Epithelial cell of proximal tubule (primary cell): ENCODE data around the gene HDAC4. TPM values are rescaled to one million over a fixed set of nuclear protein-coding genes. Genes with fewer than 3 reads are reported as not detected.

Experiments
- DNase-seq: peaks from one replicate; pipeline ENCODE4 v3.0.0-alpha.2; 2011; ENCODE audit warnings: low read depth
- H3K4me3 ChIP-seq: 2 replicates; pipeline ENCODE4 v1.5.1; 2011; ENCODE audit warnings: low read depth, mild to moderate bottlenecking, low read length
- total RNA-seq: library from RNA; depleted of rRNA; stranded (reverse); fragments of >200 nt; gene quantifications from 2 replicates; pipeline ENCODE4 v1.2.3, GENCODE V29; 2015
- TF ChIP-seq, protein P1 (sequence below): conservative IDR thresholded peaks from 2 replicates; pipeline ENCODE4 v1.5.1; 2012; ENCODE audit warnings: low read depth, mild to moderate bottlenecking, low read length

HDAC4 gene
- total RNA-seq, 1 donor from 2014 or later, result 23.2 TPM

DNA sequence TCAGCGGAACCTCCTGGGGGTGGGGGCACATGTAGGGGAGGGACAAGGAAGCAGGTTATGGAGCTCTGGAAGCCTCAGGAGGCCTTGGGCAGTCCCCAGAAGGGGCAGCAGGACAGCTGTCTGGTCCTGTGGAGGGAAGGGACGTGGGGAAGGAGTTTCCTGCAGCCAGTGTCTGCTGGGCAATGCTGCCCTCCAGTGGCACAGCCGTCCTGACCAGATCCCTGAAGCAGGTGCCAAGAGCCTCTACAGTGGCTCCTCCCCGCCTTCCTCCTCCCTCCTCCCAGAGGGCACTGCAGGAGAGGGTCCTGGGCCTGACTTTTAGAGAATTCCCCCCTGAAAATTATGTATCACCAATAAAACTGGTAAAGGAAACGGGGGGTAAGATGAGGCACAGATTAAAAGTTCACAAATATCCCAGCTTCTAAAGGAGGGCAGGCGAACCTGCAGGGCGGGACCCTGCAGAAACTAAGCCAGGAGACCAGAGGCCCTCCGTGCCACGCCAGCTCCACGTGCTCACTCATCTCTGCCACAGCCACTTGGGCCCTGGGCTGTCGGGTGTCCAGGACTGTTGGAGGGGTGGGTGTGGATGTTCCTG, 294.4 kb downstream of the HDAC4 start:
- TF ChIP-seq, protein P1, sequence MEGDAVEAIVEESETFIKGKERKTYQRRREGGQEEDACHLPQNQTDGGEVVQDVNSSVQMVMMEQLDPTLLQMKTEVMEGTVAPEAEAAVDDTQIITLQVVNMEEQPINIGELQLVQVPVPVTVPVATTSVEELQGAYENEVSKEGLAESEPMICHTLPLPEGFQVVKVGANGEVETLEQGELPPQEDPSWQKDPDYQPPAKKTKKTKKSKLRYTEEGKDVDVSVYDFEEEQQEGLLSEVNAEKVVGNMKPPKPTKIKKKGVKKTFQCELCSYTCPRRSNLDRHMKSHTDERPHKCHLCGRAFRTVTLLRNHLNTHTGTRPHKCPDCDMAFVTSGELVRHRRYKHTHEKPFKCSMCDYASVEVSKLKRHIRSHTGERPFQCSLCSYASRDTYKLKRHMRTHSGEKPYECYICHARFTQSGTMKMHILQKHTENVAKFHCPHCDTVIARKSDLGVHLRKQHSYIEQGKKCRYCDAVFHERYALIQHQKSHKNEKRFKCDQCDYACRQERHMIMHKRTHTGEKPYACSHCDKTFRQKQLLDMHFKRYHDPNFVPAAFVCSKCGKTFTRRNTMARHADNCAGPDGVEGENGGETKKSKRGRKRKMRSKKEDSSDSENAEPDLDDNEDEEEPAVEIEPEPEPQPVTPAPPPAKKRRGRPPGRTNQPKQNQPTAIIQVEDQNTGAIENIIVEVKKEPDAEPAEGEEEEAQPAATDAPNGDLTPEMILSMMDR, result peak; percentile 72
- no peak for DNase-seq
- H3K4me3 ChIP-seq, result no peak overlapping the region

DNA sequence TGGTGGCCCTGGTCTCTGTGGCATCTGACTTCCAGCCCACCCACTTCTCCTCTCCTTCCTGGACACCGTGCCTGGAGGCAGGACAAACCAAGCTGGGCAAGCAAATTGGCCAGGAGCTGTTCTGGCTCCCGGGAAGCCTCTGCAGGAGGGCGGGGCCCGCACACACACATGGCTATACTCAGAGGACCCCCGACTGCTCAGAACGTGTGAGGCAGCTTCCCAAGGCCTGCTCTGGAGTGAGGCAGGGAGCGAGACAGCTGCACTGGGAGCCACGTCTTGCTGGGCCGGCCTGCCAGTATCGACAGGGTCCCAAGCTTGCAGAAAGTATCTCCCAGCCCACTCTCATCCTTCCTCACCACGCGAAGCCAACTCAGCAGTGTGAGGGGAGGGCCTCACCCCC, 295.6 kb downstream of the HDAC4 start:
- TF ChIP-seq, protein P1, result no peak
- no peak for DNase-seq

DNA sequence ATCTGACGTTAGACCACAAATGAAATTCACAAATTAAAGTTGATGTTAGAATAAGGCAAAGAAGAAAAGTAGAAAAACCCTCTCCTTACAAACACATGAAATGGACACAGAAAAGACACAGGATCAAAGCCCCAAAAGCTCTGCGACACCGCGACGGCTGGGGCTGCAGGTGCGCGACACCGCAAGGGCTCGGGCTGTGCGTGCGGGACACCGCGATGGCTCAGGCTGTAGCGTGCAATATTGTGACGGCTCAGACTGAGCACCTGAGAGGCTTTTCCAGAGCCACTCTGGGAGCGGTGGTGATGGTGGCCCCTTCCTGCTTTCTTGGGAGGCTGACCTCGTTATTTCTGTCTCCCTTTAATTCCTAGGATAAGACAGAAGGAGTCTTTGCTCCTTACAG, 296.0 kb downstream of the HDAC4 start:
- TF ChIP-seq, protein P1, result no peak
- no peak overlapping the region for H3K4me3 ChIP-seq
- DNase-seq, result no peak

More for the DNA sequence above, 295.6 kb downstream of the HDAC4 start:
- no peak overlapping the region for H3K4me3 ChIP-seq

DNA sequence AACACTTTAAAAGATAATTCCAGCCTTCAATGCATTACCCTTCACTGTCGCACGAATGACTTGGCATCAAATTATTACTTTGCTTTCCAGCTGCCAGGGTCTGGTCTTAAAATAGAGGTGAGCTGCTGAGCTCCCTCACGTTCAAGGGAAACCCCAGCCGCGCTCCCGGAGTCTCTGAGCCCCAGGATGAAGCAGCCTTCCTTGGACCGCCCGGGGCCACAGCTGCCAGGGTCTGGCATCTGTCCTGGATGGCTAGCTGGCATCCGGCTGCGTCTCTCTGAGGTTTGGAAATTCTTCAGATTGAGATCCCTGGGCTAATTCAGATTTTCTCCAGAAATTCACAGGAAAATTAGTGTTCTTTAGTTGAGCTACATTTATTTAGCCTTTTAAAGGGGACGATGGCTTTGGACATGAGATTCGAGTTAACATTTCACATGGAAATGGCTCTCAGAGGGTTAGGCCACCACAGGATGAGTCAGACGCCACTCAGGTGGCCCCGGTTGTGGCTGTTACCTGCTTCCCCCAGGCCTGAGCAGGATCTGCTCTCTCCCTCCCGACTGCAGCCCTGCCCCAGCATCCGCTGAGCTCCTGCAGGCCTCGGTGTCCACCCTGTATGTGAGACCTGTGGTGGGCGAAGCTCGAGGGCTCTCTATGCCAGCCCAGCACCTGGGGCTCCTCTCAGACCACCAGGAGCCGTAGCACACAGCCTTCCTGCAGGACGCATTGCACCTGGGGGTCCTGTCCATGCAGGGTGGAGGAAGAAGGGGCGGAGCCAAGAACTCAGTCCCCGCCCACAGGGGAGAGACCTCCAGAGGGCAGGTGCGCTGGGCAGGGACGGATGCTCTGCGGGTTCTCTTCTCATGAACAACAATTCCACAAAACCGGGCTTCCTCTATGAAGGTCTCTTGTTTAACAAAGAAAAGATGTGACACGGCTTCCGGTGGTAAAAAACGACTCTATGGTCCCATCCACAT, 297.4 kb downstream of the HDAC4 start:
- DNase-seq, result no peak
- TF ChIP-seq, protein P1, result no peak
- no peak overlapping the region for H3K4me3 ChIP-seq

DNA sequence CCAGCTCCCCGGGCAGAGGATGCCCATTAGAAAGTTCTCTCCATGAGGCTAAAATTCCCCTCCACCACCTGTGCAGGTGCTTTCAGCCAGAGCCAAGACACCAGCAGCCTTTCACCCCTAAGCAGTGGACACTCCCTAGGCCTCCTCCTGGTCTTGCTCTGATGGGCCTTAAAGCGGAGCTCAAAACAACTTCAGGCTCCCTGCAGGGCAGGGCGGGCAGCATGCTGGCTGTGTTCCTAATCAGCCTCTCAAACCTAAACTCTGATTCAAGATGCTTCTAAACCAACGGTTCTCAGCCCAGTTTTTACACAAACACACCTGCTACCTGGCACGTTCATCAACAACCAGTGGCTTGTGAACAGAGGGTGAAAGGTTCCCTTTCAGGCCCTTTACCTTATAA, 298.6 kb downstream of the HDAC4 start:
- no peak overlapping the region for H3K4me3 ChIP-seq
- TF ChIP-seq, protein P1, result no peak
- no peak for DNase-seq

DNA sequence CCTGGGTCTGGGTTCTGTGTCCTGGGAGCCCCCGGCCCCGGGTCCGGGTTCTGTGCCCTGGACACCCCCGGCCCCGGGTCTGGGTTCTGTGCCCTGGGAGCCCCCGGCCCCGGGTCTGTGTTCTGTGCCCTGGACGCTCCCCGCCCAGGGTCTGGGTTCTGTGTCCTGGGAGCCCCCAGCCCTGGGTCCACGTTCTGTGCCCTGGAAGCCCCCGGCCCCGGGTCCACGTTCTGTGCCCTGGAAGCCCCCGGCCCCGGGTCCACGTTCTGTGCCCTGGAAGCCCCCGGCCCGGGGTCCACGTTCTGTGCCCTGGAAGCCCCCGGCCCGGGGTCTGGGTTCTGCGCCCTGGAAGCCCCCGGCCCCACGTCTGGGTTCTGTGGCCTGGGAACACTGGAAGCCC, 299.0 kb downstream of the HDAC4 start:
- H3K4me3 ChIP-seq, result no peak overlapping the region
- TF ChIP-seq, protein P1, result no peak
- no peak for DNase-seq
